GM19467 (cell line): ENCODE results near the gene SHKBP1.
"Not testable (repeated sequence)": the region's sequence is repeated elsewhere in the genome, so short reads cannot be mapped to it uniquely, and the experiment has no call there.

Experiments
- ATAC-seq: cut with Tn5 transposase; IDR thresholded peaks from one replicate; pipeline ENCODE4 v1.9.1; 2021; ENCODE audit warnings: mild to moderate bottlenecking, moderate library complexity; ENCODE audit not compliant: unreplicated experiment

SHKBP1 gene, protein sequence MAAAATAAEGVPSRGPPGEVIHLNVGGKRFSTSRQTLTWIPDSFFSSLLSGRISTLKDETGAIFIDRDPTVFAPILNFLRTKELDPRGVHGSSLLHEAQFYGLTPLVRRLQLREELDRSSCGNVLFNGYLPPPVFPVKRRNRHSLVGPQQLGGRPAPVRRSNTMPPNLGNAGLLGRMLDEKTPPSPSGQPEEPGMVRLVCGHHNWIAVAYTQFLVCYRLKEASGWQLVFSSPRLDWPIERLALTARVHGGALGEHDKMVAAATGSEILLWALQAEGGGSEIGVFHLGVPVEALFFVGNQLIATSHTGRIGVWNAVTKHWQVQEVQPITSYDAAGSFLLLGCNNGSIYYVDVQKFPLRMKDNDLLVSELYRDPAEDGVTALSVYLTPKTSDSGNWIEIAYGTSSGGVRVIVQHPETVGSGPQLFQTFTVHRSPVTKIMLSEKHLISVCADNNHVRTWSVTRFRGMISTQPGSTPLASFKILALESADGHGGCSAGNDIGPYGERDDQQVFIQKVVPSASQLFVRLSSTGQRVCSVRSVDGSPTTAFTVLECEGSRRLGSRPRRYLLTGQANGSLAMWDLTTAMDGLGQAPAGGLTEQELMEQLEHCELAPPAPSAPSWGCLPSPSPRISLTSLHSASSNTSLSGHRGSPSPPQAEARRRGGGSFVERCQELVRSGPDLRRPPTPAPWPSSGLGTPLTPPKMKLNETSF

DNA sequence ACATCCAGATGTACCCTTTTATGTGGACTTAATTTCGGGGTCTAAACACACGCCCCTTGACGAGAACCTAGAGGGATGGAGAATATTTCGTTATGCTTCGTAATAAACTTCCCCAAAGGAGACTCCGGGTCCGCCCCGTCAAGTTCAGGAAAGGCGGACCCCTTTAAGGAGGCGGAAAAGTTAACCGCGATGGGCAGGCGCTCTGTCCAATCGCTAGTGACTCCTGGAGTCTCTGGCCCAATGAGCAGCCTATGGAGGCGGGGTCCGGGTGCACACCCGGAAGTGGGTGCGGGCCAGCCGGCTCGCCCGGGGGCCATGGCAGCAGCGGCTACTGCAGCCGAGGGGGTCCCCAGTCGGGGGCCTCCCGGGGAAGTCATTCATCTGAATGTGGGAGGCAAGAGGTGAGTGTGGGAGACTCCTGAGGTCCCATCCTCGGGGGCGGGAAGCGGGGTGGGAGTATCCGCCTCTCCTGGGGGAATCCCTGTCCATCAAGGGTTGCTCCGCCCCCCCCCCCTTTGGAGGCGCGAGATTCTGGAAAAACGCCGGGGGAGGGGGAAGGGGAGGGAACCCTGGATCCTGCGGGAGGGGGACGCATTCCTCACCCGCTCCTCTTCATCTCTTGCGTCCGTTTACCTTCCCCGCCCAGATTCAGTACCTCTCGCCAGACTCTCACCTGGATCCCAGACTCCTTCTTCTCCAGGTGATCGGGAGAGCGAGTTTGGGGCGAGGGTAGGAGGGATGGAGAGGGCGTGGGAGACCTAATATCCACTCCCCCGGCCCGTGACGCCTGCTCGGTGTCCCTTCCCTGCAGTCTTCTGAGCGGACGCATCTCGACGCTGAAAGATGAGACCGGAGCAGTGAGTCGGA is at the start of gene SHKBP1:
Gene SHKBP1 (plus strand): TSS at position 289 of the 867 bp plus-strand sequence. CDS start 27 bp downstream, at position 316.
- ATAC-seq: peak; percentile 92

DNA sequence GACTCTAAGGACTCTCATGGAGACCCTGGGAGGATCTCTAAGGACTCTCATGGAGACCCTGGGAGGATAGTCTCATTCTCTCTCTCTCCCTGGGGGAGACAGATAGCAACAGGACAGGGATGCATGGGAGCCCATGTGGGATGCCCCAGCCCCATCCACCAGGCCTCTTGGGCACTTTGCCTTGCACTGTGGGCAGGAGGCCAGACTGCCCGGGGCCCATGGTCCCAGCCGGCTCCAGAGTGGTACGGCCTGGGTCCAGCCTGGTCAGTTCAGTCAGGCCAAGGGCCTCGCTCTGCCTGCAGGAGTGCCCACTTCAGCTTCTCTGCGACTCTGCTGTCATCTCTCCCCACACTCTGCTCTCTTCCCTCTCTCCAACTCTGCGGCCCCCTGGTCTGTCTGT is 48.6 kb upstream of the SHKBP1 start:
- ATAC-seq: no peak

DNA sequence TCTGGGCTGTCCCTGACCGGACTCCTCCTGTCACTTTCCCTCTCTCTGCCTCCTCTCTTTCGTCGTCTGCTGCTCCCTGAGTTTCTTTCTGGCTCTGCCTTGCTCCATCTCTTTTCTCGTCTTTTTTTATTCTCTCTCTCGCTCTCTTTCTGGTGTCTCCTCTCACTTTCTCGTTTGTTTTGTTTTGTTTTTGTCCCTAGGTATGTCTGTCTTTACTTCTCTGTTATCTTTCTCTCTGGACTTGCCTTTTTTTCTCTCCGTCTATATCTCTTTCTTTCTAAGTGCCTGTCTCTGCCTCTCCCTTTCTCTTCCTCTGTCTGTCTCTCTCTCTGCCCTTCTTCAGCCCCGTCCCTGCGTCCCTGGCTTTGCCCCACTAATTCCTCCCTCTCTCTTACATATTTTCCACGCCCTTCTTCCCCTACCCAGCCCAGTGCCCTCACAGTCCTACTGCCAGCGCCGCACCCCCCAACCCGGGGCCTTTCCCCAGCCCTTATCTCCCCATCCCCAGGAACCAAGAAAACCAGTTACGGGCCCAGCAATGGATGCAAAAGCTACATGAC is 48.1 kb upstream of the SHKBP1 start:
- no peak for ATAC-seq

DNA sequence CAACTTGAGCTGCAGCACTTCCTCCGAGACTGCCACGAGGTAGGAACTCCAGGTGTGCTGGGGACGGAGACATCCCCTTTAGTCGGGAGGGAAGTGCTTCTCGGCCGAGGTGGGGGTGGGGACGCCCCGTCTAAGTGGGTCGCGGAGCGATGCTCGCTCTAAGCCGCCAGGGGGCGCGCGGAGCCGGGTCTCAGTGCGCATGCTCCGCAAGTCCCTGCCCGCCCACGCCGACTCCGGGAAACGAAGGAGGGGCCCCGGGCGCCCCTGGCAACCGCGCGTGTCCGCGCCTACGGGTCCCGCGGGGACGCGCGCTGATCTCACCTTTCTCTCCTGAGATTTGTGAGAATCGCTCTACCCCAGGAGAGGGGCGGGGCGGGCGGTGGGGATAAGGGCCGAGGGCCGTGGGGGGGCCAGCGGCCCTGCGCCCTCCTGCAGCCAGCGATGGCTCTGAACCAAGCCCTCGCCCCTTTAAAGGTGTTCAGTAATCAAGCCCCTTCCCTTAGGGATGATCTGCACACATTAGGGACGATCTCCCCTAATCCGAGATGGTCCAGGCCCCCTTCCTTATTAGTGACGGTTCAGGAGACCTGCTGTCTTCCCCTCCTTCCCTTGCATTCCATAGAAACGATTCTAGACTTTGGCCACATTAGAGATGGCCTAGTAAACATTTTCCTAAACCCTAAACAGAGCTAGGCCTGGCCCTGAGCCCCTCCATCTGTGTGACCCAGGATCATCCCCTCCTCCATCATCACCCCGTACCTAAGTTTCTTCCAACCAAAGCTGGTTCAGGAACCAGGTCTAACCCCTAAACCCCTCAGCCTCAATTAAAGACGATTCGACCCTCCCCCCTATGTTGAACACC is 47.3 kb upstream of the SHKBP1 start:
- no peak for ATAC-seq

DNA sequence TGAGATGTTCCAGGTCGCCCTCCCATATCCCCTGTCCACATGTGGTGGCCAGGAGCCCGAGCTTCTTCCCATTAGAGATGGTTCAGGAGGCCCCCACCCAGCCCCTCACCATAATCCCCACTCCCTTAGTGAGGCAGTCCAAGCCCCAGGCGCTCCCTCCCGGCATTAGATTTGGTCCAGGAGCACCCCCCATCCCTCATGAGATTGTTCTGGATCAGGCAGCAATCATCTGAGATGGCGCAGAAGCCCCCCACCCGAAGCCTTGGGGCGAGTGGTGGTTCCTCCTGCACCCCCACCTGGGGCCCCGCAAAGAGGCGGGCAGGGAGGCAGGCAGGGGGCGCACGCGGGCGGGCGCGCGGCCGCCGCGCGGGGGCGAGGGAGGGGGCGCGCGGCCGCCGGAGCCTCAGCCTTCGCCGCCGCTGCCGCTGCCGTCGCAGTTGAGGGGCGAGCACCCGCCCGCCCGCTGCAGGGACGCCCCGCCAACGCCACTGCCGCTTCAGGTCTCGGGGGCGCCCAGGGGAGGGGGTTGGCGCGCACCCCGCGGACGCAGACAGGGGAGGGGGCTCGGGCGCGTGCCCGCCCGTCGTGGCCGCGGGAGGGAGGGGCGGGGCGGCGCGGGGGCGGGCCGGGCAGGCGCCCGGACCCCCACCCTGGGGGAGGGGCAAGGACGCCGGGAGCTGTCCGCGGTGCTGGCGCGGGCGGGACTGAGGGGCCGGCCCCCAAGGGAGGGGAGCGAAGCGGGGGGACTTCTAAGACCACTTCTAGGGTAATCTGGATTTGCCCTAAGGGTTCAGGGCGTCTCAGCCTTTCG is 46.4 kb upstream of the SHKBP1 start:
- ATAC-seq: no peak

DNA sequence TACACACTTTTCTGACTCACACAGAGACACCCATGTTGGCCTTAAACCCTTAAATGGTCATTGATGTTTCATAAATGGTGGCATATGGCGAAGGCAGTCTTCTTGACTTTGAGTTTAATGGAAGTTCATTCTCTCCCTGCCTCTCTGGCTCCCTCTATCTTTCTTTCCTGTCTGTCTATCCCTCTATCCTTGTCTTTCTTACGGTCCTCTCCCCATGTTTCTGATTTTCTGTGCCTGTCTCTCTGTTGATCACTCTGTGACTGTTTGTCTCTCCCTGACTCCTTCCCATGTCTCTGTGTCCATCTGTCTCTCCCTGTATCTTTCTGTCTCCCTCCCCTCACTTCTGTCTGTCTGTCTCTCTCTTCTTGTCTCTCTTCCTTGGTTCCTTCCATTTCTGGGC is 43.2 kb upstream of the SHKBP1 start:
- ATAC-seq: no peak

DNA sequence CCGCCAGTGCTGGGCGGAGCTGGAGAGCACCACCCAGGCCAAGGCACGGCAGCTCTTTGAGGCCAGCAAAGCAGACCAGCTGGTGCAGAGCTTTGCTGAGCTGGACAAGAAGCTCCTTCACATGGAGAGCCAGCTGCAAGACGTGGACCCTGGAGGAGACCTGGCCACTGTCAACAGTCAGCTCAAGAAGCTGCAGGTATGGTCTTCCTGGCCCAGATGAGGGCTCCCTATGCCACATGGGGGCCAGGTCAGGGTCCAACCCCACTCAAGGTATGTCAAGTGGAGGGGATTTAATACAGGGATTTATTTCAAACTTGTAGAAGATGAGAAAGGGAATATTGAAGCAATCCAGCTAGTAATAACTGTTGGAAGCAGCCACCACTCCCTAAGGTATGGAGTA is 42.5 kb upstream of the SHKBP1 start:
- ATAC-seq: no peak

DNA sequence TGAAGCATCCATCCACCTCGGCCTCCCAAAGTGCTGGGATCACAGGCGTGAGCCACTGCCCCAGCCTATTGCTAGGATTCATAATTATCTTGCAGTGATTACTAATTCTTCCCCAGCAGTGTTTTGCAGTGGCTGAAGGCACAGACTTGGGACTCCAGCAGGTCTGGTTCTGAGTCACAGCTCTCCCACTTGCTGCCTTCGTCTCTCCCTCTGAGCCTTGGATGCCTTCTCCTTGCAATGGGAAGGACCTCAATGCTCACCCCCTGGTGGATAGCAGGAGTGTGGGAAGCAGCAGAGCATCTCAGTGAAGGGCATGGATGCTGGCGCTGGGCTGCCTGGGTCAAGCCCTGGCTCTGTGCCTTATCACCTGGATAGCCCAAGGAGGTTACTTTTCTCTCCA is 37.6 kb upstream of the SHKBP1 start:
- no peak for ATAC-seq

DNA sequence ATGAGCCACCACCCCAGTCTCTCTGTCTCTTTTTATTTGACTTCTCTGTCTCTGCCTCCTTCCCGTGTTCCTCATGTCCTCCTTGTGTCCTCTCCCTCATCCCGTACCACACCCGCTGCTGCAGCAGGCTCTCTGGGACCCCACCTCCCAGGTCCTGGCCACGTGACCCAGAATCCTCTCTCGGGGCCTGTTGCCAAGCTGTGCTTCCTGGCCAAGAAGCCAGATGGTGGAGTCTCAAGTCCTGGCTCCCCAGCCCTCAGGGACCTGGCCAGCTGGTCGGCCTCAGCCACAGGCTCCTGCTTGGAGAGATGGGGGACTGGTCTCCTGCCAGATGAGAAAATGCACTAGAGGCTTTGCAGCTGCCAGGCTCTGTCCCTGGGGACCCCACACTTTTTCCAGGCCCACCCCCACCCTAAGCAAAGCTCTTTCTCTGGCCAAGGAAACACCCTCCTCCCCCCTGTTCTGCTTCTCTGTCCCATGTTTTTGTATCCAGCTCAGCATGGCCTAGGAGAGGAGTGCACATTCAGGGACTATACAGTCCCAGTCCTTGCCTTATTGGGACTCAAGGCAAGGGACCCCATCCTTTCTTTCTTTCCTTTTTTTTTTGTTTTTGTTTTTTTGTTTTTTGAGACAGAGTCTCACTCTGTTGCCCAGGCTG is 34.3 kb upstream of the SHKBP1 start:
- no peak for ATAC-seq

DNA sequence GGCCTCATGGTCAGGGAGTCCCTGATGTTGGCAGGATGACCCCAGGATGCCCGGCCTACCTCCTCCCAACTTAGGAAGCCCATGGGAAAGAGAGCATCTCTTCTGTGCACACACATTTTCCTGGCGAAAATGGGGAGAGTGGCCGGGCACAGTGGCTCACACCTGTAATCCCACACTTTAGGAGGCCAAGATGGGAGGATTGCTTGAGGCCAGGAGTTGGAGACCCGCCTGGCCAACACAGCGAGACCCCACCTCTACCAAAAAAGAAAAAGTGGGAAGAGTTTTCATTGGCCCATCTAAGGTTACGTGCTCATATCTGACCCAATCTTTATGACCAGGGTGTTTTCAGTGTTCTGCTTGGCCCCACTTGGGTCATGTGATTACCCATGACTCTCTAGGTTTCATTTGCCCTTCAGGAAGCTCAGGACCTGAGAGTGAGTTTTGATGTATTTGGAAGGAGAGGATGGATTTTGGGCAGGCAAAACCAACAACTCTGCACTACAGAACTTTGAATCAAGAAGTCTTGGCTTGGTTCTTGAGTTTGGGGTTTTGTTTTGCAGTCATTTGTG is 33.6 kb upstream of the SHKBP1 start:
- no peak for ATAC-seq

DNA sequence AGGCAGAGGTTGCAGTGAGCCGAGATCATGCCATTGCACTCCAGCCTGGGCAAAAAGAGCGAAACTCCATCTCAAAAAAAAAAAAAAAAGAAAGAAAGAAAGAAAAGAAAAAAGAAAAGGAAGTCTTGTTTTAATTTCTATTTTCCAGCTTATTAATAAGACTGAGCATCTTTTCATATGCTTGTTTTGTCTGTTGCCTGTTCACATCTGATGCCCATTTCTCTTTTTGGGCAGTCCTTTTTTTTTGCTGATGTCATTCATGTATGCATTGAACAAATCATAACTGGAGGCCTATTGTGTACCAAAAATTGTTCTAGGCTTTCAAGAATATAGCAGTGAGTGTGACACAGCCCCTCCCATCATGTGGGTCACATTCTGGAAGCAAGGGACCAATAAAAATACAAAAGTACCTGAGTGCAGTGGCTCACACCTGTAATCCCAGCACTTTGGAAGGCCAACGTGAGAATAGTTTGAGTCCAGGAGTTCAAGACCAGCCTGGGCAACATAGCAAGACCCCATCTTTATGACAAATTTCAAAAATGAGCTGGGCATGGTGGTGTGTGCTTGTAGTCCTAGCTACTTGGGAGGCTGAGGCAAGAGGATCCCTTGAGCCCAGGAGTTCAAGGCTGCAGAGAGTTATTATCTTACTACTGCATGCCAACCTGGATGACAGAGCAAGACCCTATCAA is 30.4 kb upstream of the SHKBP1 start:
- ATAC-seq: not testable (repeated sequence)

DNA sequence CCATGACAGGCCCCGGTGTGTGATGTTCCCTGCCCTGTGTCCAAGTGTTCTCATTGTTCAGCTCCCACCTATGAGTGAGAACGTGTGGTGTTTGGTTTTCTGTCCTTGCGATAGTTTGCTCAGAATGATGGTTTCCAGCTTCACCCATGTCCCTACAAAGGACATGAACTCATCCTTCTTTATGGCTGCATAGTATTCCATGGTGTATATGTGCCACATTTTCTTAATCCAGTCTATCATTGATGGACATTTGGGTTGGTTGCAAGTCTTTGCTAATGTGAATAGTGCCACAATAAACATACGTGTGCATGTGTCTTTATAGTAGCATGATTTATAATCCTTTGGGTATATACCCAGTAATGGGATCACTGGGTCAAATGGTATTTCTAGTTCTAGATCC is 29.5 kb upstream of the SHKBP1 start:
- ATAC-seq: not testable (repeated sequence)

DNA sequence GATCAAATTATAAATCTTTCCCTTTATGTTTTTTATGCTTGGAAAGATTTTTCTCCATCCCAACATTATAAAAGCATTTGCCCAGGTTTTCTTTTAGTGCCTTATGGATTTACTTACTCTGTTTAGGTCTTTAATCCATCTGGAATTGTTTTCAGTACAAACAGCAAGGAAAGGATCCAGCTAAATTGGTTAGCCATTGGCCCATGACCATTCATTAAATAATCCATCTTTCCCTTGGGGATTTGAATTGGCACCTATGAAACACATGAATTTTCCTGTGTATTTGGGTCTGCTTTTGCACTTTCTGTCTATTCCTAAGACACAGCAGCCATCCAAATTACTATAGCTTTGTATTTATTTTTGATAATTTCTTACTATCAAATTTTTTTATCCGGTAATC is 28.8 kb upstream of the SHKBP1 start:
- no peak for ATAC-seq

DNA sequence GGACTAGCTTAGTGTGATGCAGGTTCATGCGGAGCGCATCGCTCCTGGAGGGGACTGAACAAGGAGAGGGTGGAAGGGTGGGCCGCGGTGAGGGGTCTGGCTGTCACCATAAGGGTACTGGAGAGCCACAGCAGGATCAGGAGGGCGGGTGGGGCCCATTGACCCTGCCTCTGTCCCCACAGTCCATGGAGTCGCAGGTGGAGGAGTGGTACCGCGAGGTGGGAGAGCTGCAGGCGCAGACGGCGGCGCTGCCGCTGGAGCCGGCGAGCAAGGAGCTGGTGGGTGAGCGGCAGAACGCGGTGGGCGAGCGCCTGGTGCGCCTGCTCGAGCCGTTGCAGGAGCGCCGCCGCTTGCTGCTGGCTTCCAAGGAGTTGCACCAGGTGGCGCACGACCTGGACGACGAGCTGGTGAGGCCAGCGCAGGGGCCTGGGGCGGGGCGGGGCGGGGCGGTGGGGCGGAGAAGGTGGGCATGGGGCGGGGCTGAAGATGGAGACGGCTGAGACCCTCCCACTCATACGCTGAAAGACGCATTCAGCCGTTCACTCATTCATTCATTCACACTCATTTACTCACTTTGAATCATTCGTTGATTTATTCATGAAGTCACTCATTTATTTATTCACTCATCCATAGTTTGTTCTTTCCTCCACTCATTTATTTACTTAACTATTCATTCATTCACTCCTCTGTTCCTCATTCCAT is 27.5 kb upstream of the SHKBP1 start:
- ATAC-seq: no peak

DNA sequence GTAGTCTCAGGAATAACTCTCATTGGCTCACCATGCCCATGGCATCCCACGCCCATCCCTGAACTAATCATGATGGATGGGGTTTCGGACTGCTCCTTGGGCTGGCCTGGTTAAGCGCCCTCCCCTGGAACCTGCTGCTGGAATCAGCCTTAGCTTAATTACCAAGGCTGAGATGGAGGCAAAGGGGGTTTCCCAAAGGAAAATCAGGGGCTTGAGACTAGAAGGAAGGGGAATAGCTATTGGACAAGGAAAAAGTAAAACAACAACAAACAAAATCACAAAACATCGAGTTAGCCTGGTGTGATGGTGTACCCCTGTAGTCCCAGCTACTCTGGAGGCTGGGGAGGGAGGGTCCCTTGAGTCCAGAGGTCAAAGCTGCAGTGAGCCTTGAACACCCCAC is 25.7 kb upstream of the SHKBP1 start:
- no peak for ATAC-seq

DNA sequence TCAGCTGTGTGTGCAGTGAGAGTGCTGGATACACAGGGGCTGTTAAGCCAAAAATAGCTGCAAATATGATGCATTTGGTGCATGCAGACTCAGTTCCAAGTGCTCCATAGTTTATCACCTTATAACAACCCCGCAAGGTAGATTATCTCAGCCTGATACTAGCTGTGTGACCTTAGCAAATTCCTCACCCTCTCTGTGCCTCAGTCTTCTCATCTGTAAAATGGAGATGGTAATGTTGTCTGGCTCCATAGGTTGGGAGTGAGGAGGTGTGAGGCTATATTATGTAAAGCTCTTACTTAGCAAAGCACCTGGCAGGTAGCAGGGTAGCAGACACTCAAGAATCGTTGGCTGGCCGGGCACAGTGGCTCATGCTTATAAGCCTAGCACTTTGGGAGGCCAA is 23.8 kb upstream of the SHKBP1 start:
- ATAC-seq: no peak
